ENCODE measurements around the gene NXPH4. TPM values are rescaled to one million over a fixed set of nuclear protein-coding genes. Genes with fewer than 3 reads are reported as not detected.

The NXPH4 gene
- total and polyA plus RNA-seq, 2 donors (not counting 1 experiment from before 2014, with no cell fraction given), result 3.5 to 8.6 TPM

GRCh38 chr12:57242691-57243454 is 26.3 kb downstream of the NXPH4 start:
- DNase-seq (peak; percentile 87), ATAC-seq (ENCODE audit: low read depth) (peak; percentile 40)
- Mint-ChIP-seq H3K4me1 (peaks cover 57% of the 10 kb centered on the region), H3K9me3 (ENCODE audit: insufficient read depth) (no peaks in the 10 kb centered on the region), H3K27me3 (peaks cover 5% of the 10 kb centered on the region), H3K4me3 (peak overlapping the region; percentile 89), H3K27ac (peak overlapping the region; percentile 85)
- Histone ChIP-seq H3K79me2 (ENCODE audit: control insufficient read depth, insufficient read depth, low read length) (peaks cover 3% of the 10 kb centered on the region), H3K27me3 (replicated peaks in 1 of 4; ENCODE audit: control extremely low read depth in 1 of 4, control insufficient read depth in 3 of 4, insufficient read depth in 4 of 4, low read length in 3 of 4) (peaks cover 0 to 57% (median 24%) of the 10 kb centered on the region in 4 experiments), H3K9me3 (ENCODE audit: control extremely low read depth in 1 of 3, control insufficient read depth in 2 of 3, insufficient read depth in 1 of 3, low read length in 2 of 3) (peaks cover 0 to 18% (median 0%) of the 10 kb centered on the region in 3 donors), H3K4me2 (replicated peaks; ENCODE audit: low read depth, low read length, poor library complexity, severe bottlenecking) (peak overlapping the region; percentile 95), H2AFZ (ENCODE audit: insufficient read depth, low read depth, low read length, poor library complexity, severe bottlenecking) (no peak overlapping the region), H3K9ac (ENCODE audit: low read length) (peak overlapping the region; percentile 55), H3K4me3 (ENCODE audit: control extremely low read depth in 1 of 5, extremely low read depth in 1 of 5, insufficient read depth in 1 of 5, low read depth in 2 of 5, low read length in 4 of 5) (peak overlapping the region in 4 of 5 experiments; percentile 35 to 58 (median 47)), H3K27ac (ENCODE audit: low read length in 2 of 2) (peak overlapping the region in 1 of 2 donors; percentile 13), H3K4me1 (ENCODE audit: control insufficient read depth in 2 of 2, insufficient read depth in 2 of 2, low read length in 2 of 2) (peaks cover 55 to 63% of the 10 kb centered on the region in 2 donors), H3K36me3 (replicated peaks in 1 of 2; ENCODE audit: control extremely low read depth in 1 of 2, control insufficient read depth in 1 of 2, extremely low read depth in 1 of 2, insufficient read depth in 2 of 2, low read length in 1 of 2) (no peaks in the 10 kb centered on the region), H4K20me1 (ENCODE audit: control insufficient read depth, insufficient read depth, low read length, poor library complexity, severe bottlenecking) (peaks cover 8% of the 10 kb centered on the region)
- 1% methylated on average over 39 of the region's 45 CpGs for WGBS (ENCODE audit: insufficient coverage)
- ChIA-PET CTCF (interaction anchor here (0.6 to 31.1 kb wide), 32 partner anchors 10 to 597 kb away, joined by 3 to 838 read pairs (median 4); partner anchors contain the start of genes ATP5F1B, GLI1, LRP1 and NEMP1), POLR2A (interaction anchor here (0.6 to 11.2 kb wide), 8 partner anchors 9 to 216 kb away, joined by 4 to 110 read pairs (median 8); partner anchors contain the start of genes NXPH4 and SHMT2)
- intact Hi-C loops (cut with micrococcal nuclease), result loop anchor here (1.0 to 5.0 kb wide), 4 partner anchors 30 to 176 kb away; partner anchors contain the start of gene STAT6
- TF ChIP-seq EZH2 (IDR thresholded peaks at IDR 0.05; ENCODE audit: borderline replicate concordance, insufficient read depth, low read depth, low read length, poor library complexity, severe bottlenecking), result no peak
- TF ChIP-seq, protein P1, sequence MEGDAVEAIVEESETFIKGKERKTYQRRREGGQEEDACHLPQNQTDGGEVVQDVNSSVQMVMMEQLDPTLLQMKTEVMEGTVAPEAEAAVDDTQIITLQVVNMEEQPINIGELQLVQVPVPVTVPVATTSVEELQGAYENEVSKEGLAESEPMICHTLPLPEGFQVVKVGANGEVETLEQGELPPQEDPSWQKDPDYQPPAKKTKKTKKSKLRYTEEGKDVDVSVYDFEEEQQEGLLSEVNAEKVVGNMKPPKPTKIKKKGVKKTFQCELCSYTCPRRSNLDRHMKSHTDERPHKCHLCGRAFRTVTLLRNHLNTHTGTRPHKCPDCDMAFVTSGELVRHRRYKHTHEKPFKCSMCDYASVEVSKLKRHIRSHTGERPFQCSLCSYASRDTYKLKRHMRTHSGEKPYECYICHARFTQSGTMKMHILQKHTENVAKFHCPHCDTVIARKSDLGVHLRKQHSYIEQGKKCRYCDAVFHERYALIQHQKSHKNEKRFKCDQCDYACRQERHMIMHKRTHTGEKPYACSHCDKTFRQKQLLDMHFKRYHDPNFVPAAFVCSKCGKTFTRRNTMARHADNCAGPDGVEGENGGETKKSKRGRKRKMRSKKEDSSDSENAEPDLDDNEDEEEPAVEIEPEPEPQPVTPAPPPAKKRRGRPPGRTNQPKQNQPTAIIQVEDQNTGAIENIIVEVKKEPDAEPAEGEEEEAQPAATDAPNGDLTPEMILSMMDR (IDR thresholded peaks at IDR 0.05), result peak; percentile 65

Measured in B cell (primary cell).